Measurements from ENCODE around the gene COL6A1. TPM values are rescaled to one million over a fixed set of nuclear protein-coding genes. Genes with fewer than 3 reads are reported as not detected.

Gene COL6A1
- total RNA-seq, 1 donor from 2014 or later = 545 TPM

- no peak for DNase-seq
Observed at GRCh38 chr21:46051821-46052675, 70.5 kb downstream of the COL6A1 start.

DNA sequence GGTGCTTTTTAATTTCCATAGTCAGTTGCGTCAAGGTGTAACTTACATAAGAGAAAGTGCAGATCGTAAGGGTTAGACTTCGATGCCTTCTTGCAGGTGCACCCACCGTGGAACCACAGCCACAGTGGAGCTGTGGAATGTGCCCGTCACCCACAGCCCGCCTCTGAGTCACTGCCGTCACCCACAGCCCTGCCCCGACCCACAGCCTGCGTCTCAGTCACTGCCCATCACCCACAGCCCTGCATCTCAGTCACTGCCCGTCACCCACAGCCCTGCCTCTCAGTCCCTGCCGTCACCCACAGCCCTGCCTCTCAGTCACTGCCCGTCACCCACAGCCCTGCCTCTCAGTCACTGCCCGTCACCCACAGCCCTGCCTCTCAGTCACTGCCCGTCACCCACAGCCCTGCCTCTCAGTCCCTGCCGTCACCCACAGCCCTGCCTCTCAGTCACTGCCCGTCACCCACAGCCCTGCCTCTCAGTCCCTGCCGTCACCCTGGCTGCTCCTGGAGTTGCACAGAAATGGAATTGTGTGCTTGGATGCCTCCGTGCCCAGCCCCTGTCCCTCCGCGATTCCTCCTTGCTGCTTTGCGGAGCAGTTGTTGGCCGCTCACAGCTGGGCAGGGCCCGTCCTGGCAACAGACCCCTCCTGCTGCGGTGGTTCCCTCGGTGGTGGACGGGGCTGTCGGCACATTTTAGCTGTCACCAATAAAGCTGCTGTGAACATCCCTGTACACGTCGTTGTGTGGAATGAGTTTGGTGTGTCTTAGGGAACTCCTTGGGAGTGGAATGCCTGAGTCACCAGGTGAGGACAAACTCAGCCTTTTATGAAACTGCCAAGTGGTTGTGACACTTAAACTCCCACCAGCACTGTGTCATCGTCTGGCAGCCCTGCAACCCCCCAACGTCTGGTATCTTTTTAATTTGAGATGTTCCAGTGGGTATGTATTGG lies 71.4 kb downstream of the COL6A1 start:
- no peak for DNase-seq

GRCh38 chr21:46054031-46054430 lies 72.5 kb downstream of the COL6A1 start:
- DNase-seq = no peak

DNA sequence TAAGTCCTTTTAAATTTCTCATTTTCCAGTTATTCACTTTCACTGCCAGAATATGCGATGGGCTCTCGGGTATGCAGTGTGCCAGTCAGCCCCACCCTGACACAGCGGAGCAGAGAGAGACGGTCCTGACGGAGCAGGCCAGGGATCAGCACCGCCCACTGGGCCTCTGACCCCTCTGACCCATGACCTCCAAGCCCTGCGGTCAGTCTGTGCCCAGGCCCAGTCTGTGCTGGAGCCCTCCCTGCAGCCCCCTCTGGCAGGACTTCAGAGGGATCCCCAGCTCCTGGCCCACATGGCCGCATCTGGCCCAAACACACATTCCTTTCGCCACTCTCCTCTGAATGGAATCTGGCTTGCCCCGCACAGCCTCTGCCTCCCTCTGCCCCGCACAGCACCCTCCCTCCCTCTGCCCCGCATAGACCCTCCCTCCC lies 72.9 kb downstream of the COL6A1 start:
- DNase-seq = no peak

Other genes with a start within 250 kb of the COL6A1 start
- 871 TPM for gene COL6A2, start 116.3 kb downstream of the COL6A1 start, total RNA-seq
- gene FTCD, start 173.8 kb downstream of the COL6A1 start, total RNA-seq = 0.20 TPM
- 5.2 TPM for gene SPATC1L, start 202.7 kb downstream of the COL6A1 start, total RNA-seq
- gene LSS, start 247.0 kb downstream of the COL6A1 start, total RNA-seq = 59.4 TPM